ENCODE results near the gene TEK. TPM values are rescaled to one million over a fixed set of nuclear protein-coding genes. Genes with fewer than 3 reads are reported as not detected.

Gene TEK
- total and polyA plus RNA-seq, 2 experiments from 2014 or later = 5.0 to 10.2 TPM

DNA sequence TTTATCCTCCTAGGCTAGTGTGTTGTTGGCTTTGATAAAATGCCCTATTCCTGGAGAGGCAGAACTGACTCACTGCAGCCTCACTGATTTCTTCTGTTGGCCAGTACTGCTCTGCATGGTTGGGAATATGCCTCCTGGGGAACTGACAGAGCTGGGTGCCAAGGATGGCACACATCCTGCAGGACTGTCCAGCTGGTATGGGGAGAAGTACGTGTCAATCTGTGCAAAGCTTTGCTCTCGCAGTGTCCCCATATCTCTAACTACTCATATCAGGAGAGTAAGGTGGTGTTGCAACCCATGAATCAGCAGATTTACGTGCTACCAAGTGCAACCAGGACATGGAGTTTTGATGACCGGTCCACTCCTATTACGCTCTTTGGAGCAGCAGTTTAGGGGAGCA, 74.7 kb downstream of the TEK start:
- no peaks in the 10 kb centered on the region for H4K20me1 ChIP-seq (ENCODE audit: insufficient read depth)
- no peaks in the 10 kb centered on the region for H3K9me2 ChIP-seq (ENCODE audit: insufficient read depth)
- no peaks in the 10 kb centered on the region for H3K9me3 ChIP-seq (ENCODE audit: low read depth)
- H3K4me1 ChIP-seq (ENCODE audit: insufficient read depth) = peaks cover 35% of the 10 kb centered on the region
- H3F3A ChIP-seq (ENCODE audit: insufficient read depth) = 0 out of 2 replicates have a peak, but pooled peaks cover 8% of the 10 kb centered on the region
- H3K27ac ChIP-seq = no peak overlapping the region
- peak; percentile 46 for DNase-seq
- H3K4me3 ChIP-seq = no peak overlapping the region
- no peak overlapping the region for H3K9ac ChIP-seq
- TF ChIP-seq EZH2 (IDR thresholded peaks at IDR 0.05; ENCODE audit: insufficient read depth, poor library complexity, severe bottlenecking) (no peak), EZH2phosphoT487 (IDR thresholded peaks at IDR 0.05; ENCODE audit: insufficient read depth, low read depth) (no peak)
- H3K27me3 ChIP-seq (replicated peaks; ENCODE audit: insufficient read depth) = no peaks in the 10 kb centered on the region
- H3K4me2 ChIP-seq (ENCODE audit: unreplicated experiment) = no peak overlapping the region
- no peak overlapping the region for H2AFZ ChIP-seq
- 83 to 88% methylated on average over 5 of the region's 5 CpGs for WGBS, 2 experiments (ENCODE audit: low coverage in 1 of 2, low lambda C conversion rate in 2 of 2, missing lambda C conversion rate in 2 of 2)
- no peaks in the 10 kb centered on the region for H3K79me2 ChIP-seq (ENCODE audit: insufficient read depth)
- in situ Hi-C loops (cut with MboI) = no loop called here
- H3K36me3 ChIP-seq (ENCODE audit: low read depth) = no peaks in the 10 kb centered on the region

DNA sequence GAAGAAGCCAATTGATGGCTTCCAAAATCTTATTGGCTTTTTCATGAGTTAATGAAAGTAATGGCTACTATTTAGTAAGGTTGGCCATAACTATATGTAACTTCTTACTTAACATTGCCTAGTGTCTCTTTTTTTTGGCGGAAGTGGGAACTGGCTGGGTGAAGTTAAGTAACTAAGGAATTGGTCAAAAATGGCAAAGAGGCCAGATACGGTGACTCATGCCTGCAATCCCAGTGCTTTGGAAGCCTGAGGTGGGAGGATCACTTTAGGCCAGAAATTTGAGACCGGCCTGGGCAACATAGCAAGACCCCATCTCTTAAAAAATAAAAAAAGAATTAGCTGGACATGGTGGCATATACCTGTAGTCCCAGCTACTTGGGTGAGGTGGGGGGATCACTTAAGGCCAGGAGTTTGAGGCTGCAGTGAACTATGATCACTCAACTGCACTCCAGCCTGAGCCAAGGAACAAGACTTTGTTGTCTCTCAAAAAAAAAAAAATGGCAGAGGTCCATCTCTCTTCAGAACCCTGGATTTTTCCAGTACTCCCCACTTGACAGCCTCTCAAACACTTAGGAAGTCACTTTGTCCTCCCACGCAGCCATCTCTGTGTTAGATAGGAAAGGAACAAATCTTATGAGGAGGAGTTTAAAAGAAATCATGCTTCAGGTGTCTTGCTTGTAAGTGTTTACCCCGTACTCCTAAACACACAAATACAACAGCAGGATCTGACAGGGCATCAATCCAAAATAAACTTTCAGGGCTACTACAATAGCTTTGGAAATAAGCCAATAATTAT, 75.7 kb downstream of the TEK start:
- Histone ChIP-seq H3K9ac (no peak overlapping the region), H3K27me3 (replicated peaks; ENCODE audit: insufficient read depth) (no peaks in the 10 kb centered on the region), H3F3A (ENCODE audit: insufficient read depth) (no peaks in the 10 kb centered on the region), H3K9me3 (ENCODE audit: low read depth) (no peaks in the 10 kb centered on the region), H3K9me2 (ENCODE audit: insufficient read depth) (no peaks in the 10 kb centered on the region), H2AFZ (no peak overlapping the region), H3K27ac (0 out of 2 replicates have a peak overlapping the region, but pooled peaks have one; percentile 27), H3K4me2 (ENCODE audit: unreplicated experiment) (no peak overlapping the region), H3K79me2 (ENCODE audit: insufficient read depth) (no peaks in the 10 kb centered on the region), H3K4me3 (no peak overlapping the region), H3K4me1 (ENCODE audit: insufficient read depth) (peaks cover 28% of the 10 kb centered on the region), H4K20me1 (ENCODE audit: insufficient read depth) (no peaks in the 10 kb centered on the region), H3K36me3 (ENCODE audit: low read depth) (no peaks in the 10 kb centered on the region)
- TF ChIP-seq EZH2phosphoT487 (IDR thresholded peaks at IDR 0.05; ENCODE audit: insufficient read depth, low read depth) (no peak), EZH2 (IDR thresholded peaks at IDR 0.05; ENCODE audit: insufficient read depth, poor library complexity, severe bottlenecking) (no peak)
- WGBS, 2 experiments (ENCODE audit: low coverage in 1 of 2, low lambda C conversion rate in 2 of 2, missing lambda C conversion rate in 2 of 2) = 74 to 81% methylated on average over 5 of the region's 5 CpGs
- in situ Hi-C loops (cut with MboI) = no loop called here
- DNase-seq = peak; percentile 76

- no peak for TF ChIP-seq EZH2phosphoT487 (IDR thresholded peaks at IDR 0.05; ENCODE audit: insufficient read depth, low read depth)
- TF ChIP-seq EZH2 (IDR thresholded peaks at IDR 0.05; ENCODE audit: insufficient read depth, poor library complexity, severe bottlenecking) = no peak
- no peak overlapping the region for H3K4me3 ChIP-seq
- peaks cover 9% of the 10 kb centered on the region for H3K4me1 ChIP-seq (ENCODE audit: insufficient read depth)
- H4K20me1 ChIP-seq (ENCODE audit: insufficient read depth) = no peaks in the 10 kb centered on the region
- no peak overlapping the region for H2AFZ ChIP-seq
- H3K36me3 ChIP-seq (ENCODE audit: low read depth) = no peaks in the 10 kb centered on the region
- H3K9me3 ChIP-seq (ENCODE audit: low read depth) = no peaks in the 10 kb centered on the region
- H3F3A ChIP-seq (ENCODE audit: insufficient read depth) = peaks cover under 1% of the 10 kb centered on the region; the same call in 1 of the 2 replicates
- in situ Hi-C loops (cut with MboI) = no loop called here
- H3K4me2 ChIP-seq (ENCODE audit: unreplicated experiment) = no peak overlapping the region
- H3K27me3 ChIP-seq (replicated peaks; ENCODE audit: insufficient read depth) = no peaks in the 10 kb centered on the region
- no peak overlapping the region for H3K9ac ChIP-seq
- no peak overlapping the region for H3K27ac ChIP-seq
- H3K79me2 ChIP-seq (ENCODE audit: insufficient read depth) = no peaks in the 10 kb centered on the region
- H3K9me2 ChIP-seq (ENCODE audit: insufficient read depth) = no peaks in the 10 kb centered on the region
- DNase-seq = no peak
- 35 to 58% methylated on average over 1 of the region's 1 CpG for WGBS, 2 experiments (ENCODE audit: low coverage in 1 of 2, low lambda C conversion rate in 2 of 2, missing lambda C conversion rate in 2 of 2)
Observed at GRCh38 chr9:27188426-27188825, 79.4 kb downstream of the TEK start.

DNA sequence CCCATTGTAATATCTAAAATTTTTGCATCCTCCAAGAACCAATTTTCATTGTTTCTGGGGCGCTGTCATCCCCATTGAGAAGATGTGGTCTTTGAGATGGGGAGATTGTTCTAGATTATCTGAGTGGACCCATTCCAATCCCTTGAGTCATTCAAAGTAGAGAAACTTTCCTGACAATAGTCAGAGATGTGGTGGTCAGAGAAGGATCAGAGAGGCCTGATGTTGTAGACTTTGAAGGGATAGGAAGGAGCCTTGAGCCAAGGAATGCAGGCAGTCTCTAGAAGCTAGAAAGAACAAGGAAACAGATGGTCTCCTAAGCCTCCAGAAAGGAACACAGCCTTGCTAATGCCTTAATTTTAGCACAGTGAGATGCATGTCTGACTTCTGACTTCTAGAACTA, 80.4 kb downstream of the TEK start:
- no peak overlapping the region for H2AFZ ChIP-seq
- H3K27ac ChIP-seq = no peak overlapping the region
- H3K79me2 ChIP-seq (ENCODE audit: insufficient read depth) = no peaks in the 10 kb centered on the region
- H3K27me3 ChIP-seq (replicated peaks; ENCODE audit: insufficient read depth) = no peaks in the 10 kb centered on the region
- no peaks in the 10 kb centered on the region for H3K9me2 ChIP-seq (ENCODE audit: insufficient read depth)
- no peaks in the 10 kb centered on the region for H3K9me3 ChIP-seq (ENCODE audit: low read depth)
- no peak overlapping the region for H3K9ac ChIP-seq
- DNase-seq = peak; percentile 18
- in situ Hi-C loops (cut with MboI) = no loop called here
- H3F3A ChIP-seq (ENCODE audit: insufficient read depth) = peaks cover 10% of the 10 kb centered on the region; the same call in 1 of the 2 replicates
- no peaks in the 10 kb centered on the region for H3K36me3 ChIP-seq (ENCODE audit: low read depth)
- H3K4me1 ChIP-seq (ENCODE audit: insufficient read depth) = peaks cover 8% of the 10 kb centered on the region
- H4K20me1 ChIP-seq (ENCODE audit: insufficient read depth) = no peaks in the 10 kb centered on the region
- 71 to 88% methylated on average over 1 of the region's 1 CpG for WGBS, 2 experiments (ENCODE audit: low coverage in 1 of 2, low lambda C conversion rate in 2 of 2, missing lambda C conversion rate in 2 of 2)
- no peak for TF ChIP-seq EZH2phosphoT487 (IDR thresholded peaks at IDR 0.05; ENCODE audit: insufficient read depth, low read depth)
- TF ChIP-seq EZH2 (IDR thresholded peaks at IDR 0.05; ENCODE audit: insufficient read depth, poor library complexity, severe bottlenecking) = no peak
- no peak overlapping the region for H3K4me3 ChIP-seq
- H3K4me2 ChIP-seq (ENCODE audit: unreplicated experiment) = no peak overlapping the region

All from GM23248 (cell line).